ENCODE data around the gene PCYT2.

The PCYT2 gene

GRCh38 chr17:81851423-81851822, 59.8 kb downstream of the PCYT2 start:
- TF ChIP-seq POLR2AphosphoS5 (IDR thresholded peaks at IDR 0.05; ENCODE audit: low read depth, low read length): no peak
- TF ChIP-seq TAF1 (IDR thresholded peaks at IDR 0.05; ENCODE audit: borderline replicate concordance, insufficient read depth, low read length): no peak
- no peak for TF ChIP-seq REST (IDR thresholded peaks at IDR 0.05; ENCODE audit: insufficient read depth in 1 of 2, low read depth in 2 of 2, low read length in 2 of 2)
- no peak for TF ChIP-seq SIN3A (IDR thresholded peaks at IDR 0.05; ENCODE audit: borderline replicate concordance, insufficient read depth, low read length)
- no peak for TF ChIP-seq FOXP2 (optimal IDR thresholded peaks at IDR 0.05; ENCODE audit: borderline replicate concordance, extremely low read depth, extremely low read length, insufficient read depth)

Measured in PFSK-1 (cell line).